Gastrocnemius medialis (tissue), 4 donors: Measurements from ENCODE around the gene TMEM107. TPM values are rescaled to one million over a fixed set of nuclear protein-coding genes. Genes with fewer than 3 reads are reported as not detected.

ENCODE experiments used
- ATAC-seq, 2 donors: fragments of 150-250 bp; one replicate each; pipeline ENCODE4 v1.9.1; 2016
- DNase-seq, 2 donors: peaks; one replicate each; pipeline ENCODE4 v3.0.0-alpha.2; 2019
- H3K27ac ChIP-seq, 4 donors: fragments of 200-600 bp; sonication (generic); 1 replicate in 1 of 4; 2 replicates in 3 of 4; pipeline ENCODE4 v1.5.1; 2016 to 2018; ENCODE audit warnings: mild to moderate bottlenecking in 2 of 4, moderate library complexity in 1 of 4
- H3K27me3 ChIP-seq, 3 donors: fragments of 200-600 bp; sonication (generic) in 2 of 3; 1 replicate in 1 of 3; 2 replicates in 2 of 3; pipeline versions ENCODE4 v1.5.1 to v1.6.0; 2016 to 2019; ENCODE audit warnings: mild to moderate bottlenecking in 1 of 3, moderate library complexity in 1 of 3
- H3K36me3 ChIP-seq, 2 donors: fragments of 200-600 bp; sonication (generic) in 1 of 2; one replicate each; pipeline ENCODE4 v1.5.1; 2017 to 2018
- H3K4me1 ChIP-seq, 2 donors: fragments of 200-600 bp; sonication (generic) in 1 of 2; one replicate each; pipeline ENCODE4 v1.5.1; 2016 to 2017; ENCODE audit warnings: mild to moderate bottlenecking in 2 of 2
- H3K4me3 ChIP-seq, 4 donors: fragments of 200-600 bp; sonication (generic) in 3 of 4; 1 replicate in 1 of 4; 2 replicates in 3 of 4; pipeline ENCODE4 v1.5.1; 2016 to 2019; ENCODE audit warnings: mild to moderate bottlenecking in 2 of 4
- H3K9me3 ChIP-seq, 3 donors: fragments of 200-600 bp; sonication (generic) in 2 of 3; 1 replicate in 1 of 3; 2 replicates in 2 of 3; pipeline ENCODE4 v1.5.1; 2016 to 2019
- POLR2A ChIP-seq, 2 donors: fragments of 450-650 bp; IDR thresholded peaks; one replicate each; pipeline ENCODE4 v1.6.1; 2017; ENCODE audit warnings: antibody characterized with exemption in 2 of 2, mild to moderate bottlenecking in 2 of 2, moderate library complexity in 2 of 2
- in situ Hi-C, 4 donors: fragments of 200-750 bp; cut with MboI; loops; one replicate each; pipeline versions ENCODE4 v1.15.0 to v1.8.0; 2017; ENCODE audit warnings: low sequenced_read_pairs in 4 of 4
- intact Hi-C: fragments of 100-400 bp; cut with DNase I; formaldehyde crosslinking; loops from one replicate; pipeline ENCODE4 v1.15.1; 2023; ENCODE audit warnings: low total_unique reads
- total RNA-seq, 4 donors: library from RNA; depleted of rRNA; stranded (reverse); fragments of >200 nt; gene quantifications; one replicate each; pipeline versions ENCODE4 v1.1.0 to v1.2.3, GENCODE V29; 2016
- TF ChIP-seq, protein P1 (sequence below), 5 experiments: fragments of 450-650 bp in 3 of 5; fragments of 200-600 bp in 2 of 5; sonication (generic) in 2 of 5; IDR thresholded peaks in 4 of 5; conservative IDR thresholded peaks in 1 of 5; 1 replicate in 4 of 5; 2 replicates in 1 of 5; pipeline ENCODE4 v1.5.1; 2016 to 2019; ENCODE audit warnings: antibody characterized with exemption in 5 of 5, mild to moderate bottlenecking in 3 of 5, moderate library complexity in 3 of 5

TMEM107 gene
- total RNA-seq, 4 donors from 2014 or later, result 0.75 to 5.7 (median 3.1) TPM

DNA sequence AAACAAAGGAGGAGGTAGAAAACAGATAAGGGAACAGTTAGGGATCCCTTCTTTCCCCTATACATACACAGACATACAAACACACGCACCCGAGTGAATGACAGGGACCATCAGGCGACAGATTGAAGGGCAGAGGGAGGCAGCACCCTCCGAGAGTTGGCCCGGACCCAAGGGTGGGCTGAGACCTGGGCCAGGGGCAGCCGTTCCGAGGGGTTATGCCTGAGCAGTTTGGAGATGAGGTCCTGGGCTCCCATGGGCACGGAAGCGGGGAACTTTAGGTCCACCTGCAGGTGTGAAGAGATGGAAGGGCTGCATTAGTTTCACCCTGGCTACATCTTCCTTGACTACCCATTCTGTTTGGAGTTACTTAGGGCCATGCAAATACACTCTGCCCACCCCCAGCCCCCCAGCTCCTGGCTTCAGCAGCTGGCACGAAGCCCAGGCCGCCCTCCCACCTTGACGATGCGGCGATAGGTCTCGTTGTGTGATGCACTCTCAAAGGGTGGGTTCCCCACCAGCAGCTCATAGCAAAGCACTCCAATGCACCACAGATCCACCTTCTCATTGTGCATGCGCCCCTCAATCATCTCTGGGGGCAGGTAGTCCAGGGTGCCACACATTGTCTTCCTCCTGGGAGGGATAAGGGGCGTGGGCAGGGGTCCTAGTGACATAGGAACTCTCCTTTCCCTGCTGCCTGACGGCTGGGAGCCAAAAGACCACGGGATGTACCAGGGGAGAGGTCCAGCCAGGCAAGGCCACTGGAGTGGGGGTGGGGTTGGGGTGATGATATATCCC is 28.8 kb upstream of the TMEM107 start:
- TF ChIP-seq POLR2A (IDR thresholded peaks at IDR 0.05), result no peak
- TF ChIP-seq, protein P1, sequence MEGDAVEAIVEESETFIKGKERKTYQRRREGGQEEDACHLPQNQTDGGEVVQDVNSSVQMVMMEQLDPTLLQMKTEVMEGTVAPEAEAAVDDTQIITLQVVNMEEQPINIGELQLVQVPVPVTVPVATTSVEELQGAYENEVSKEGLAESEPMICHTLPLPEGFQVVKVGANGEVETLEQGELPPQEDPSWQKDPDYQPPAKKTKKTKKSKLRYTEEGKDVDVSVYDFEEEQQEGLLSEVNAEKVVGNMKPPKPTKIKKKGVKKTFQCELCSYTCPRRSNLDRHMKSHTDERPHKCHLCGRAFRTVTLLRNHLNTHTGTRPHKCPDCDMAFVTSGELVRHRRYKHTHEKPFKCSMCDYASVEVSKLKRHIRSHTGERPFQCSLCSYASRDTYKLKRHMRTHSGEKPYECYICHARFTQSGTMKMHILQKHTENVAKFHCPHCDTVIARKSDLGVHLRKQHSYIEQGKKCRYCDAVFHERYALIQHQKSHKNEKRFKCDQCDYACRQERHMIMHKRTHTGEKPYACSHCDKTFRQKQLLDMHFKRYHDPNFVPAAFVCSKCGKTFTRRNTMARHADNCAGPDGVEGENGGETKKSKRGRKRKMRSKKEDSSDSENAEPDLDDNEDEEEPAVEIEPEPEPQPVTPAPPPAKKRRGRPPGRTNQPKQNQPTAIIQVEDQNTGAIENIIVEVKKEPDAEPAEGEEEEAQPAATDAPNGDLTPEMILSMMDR (IDR thresholded peaks at IDR 0.05 in 4 of 5, conservative IDR thresholded peaks at IDR 0.05 in 1 of 5), result no peak

DNA sequence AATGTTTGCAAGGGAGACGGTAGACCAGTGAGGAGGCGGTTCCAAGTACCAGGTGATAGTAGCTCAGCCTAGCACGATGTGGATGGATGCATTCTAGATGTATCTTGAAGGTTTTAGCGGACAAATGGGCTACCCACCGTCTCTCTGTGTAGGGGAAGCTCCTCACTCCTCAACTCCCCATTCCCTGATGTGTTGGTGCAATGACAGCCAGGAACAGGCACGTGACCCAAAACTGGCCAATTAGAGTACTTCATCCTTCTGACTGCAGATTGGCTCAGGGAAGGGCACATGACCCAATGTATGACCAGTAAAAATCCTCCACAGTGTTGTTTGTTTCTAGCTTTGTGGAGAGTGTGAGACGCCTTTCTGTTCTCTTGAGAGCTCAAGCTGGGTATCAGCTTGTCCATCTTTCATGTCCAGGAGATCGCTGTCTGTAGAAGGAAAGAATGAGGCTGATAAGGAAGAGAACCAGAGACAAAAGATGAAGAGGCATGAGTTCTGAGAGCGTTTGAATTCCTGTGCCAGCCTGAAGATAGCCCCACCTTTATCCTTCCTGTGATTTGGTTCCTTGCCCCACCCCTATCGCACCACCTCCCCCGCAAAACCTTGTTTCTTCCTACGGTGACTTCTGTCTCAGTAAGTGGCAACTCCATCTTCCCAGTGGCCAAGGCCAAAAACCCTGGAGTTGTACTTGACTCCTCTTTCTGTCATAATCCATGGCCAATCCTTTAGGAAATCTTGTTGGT is 16.1 kb upstream of the TMEM107 start:
- TF ChIP-seq POLR2A (IDR thresholded peaks at IDR 0.05), result peak; percentile 73 to 86
- TF ChIP-seq, protein P1 (IDR thresholded peaks at IDR 0.05 in 4 of 5, conservative IDR thresholded peaks at IDR 0.05 in 1 of 5), result no peak
- H3K4me1 ChIP-seq, result peaks cover 37 to 38% of the 10 kb centered on the region in 2 donors
- intact Hi-C loops (no loop called here), in situ Hi-C loops (no loop called here)
- peak overlapping the region; percentile 89 to 96 (median 92) for H3K27ac ChIP-seq
- no peaks in the 10 kb centered on the region for H3K9me3 ChIP-seq
- ATAC-seq (peak; percentile 77 to 80), DNase-seq (peak; percentile 92 to 94)
- H3K27me3 ChIP-seq, result no peaks in the 10 kb centered on the region
- H3K36me3 ChIP-seq, result no peaks in the 10 kb centered on the region
- peak overlapping the region; percentile 43 to 59 (median 57) for H3K4me3 ChIP-seq

More for the DNA sequence above, 28.8 kb upstream of the TMEM107 start:
- ATAC-seq (no peak), DNase-seq (no peak)
- Histone ChIP-seq H3K36me3 (no peaks in the 10 kb centered on the region), H3K9me3 (no peaks in the 10 kb centered on the region), H3K4me3 (no peak overlapping the region), H3K4me1 (peaks cover 1 to 3% of the 10 kb centered on the region in 2 donors), H3K27me3 (no peaks in the 10 kb centered on the region), H3K27ac (no peak overlapping the region)
- in situ Hi-C loops (no loop called here), intact Hi-C loops (loop anchor here (5.0 kb wide), 1 partner anchor 82 kb away; the partner anchor contains the start of gene RANGRF)

DNA sequence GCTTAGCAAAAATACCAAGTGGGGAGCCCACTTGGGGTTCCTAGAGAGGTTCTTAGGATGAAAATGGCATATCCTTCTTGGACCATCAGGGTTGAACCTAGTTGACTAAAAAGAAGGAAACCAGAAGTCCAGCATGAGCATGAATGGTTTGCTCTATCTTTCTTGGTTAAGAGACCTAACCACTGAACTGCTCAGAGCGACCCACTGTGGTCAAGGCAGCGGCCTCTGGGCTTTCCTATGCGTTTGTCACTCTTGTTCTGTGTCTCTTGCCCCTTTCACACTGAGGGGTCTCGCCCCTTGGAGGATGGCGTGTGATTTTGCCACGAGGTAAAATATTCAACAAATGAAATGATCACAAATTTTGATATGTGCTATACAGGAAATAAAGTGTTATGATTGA is 14.3 kb upstream of the TMEM107 start:
- H3K4me3 ChIP-seq, result peak overlapping the region; percentile 21 to 98 (median 54)
- H3K27ac ChIP-seq, result peak overlapping the region; percentile 86 to 99 (median 97)
- no peaks in the 10 kb centered on the region for H3K36me3 ChIP-seq
- DNase-seq (no peak), ATAC-seq (no peak)
- in situ Hi-C loops (no loop called here), intact Hi-C loops (no loop called here)
- H3K27me3 ChIP-seq, result no peaks in the 10 kb centered on the region
- peaks cover 37 to 42% of the 10 kb centered on the region in 2 donors for H3K4me1 ChIP-seq
- TF ChIP-seq, protein P1 (IDR thresholded peaks at IDR 0.05 in 4 of 5, conservative IDR thresholded peaks at IDR 0.05 in 1 of 5), result no peak
- H3K9me3 ChIP-seq, result no peaks in the 10 kb centered on the region

DNA sequence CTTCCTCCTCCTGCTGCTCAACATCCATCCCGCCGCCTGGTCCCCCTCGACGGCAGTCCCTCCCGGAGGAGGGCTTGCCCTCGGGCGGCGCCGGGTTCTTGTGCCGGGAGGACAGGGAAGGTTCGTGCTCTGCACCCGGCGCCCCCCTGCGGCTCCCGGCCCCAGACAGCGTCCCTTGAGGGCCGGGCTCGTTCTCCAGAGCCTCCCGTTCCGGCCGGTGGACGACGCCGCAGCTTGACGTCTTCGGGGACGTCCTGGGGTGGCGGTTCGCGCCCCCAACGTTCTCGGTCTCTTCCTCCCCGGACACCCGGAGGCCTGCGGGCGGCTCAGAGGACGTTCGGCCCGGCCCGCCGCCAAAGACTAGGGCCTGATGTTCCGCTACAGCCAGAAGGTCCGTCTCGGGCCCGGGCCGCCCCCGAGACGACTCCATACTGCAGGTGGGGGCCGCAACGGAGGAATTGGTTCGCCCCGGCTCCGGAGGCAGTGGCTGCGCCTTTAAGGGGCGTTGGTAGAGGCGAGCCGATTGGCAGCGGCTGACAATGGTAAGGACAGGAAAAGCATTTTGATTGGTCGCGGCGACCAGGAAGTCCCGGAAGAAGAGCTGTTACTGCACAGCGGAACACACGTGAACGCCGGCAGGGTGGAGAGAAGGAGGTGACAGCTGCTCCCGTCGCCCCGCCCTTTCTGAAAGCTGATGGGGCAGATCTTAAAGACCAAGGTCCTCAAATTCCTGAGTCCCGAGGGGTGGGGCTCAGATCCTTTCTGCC is 13.7 kb upstream of the TMEM107 start, which contains the start of gene BORCS6:
Gene BORCS6 (minus strand): TSS at position 470 of the 767 bp plus-strand sequence. CDS start 40 bp downstream, at position 430.
- Histone ChIP-seq H3K4me1 (peaks cover 37 to 42% of the 10 kb centered on the region in 2 donors), H3K27ac (peak within 1 kb of the TSS; percentile 86 to 99 (median 97)), H3K36me3 (no peaks in the 10 kb centered on the region), H3K9me3 (no peaks in the 10 kb centered on the region), H3K27me3 (no peaks in the 10 kb centered on the region), H3K4me3 (peak within 1 kb of the TSS; percentile 59 to 98 (median 84))
- TF ChIP-seq, protein P1 (IDR thresholded peaks at IDR 0.05 in 4 of 5, conservative IDR thresholded peaks at IDR 0.05 in 1 of 5), result peak in 1 of 5 experiments; percentile 19
- TF ChIP-seq POLR2A (IDR thresholded peaks at IDR 0.05), result peak; percentile 83 to 91
- in situ Hi-C loops (loop anchor here in 1 of 4 donors (5.0 to 10.0 kb wide), 2 partner anchors 32 to 65 kb away; partner anchors contain the start of gene HES7), intact Hi-C loops (no loop called here)
- DNase-seq (peak; percentile 99), ATAC-seq (peak; percentile 68 to 69)
